Activated CD4-positive, alpha-beta T cell treated with anti-CD3 and anti-CD28 coated beads, Interleukin-2, amount 50 U/mL, for 4 hours (primary cell): ENCODE measurements around the gene ELOA.
"Not testable (repeated sequence)": the region's sequence is repeated elsewhere in the genome, so short reads cannot be mapped to it uniquely, and the experiment has no call there.

Source experiments
- DNase-seq, 2 experiments: peaks; one replicate each; pipeline ENCODE4 v3.0.0-alpha.2; 2020

The ELOA gene

GRCh38 chr1:23788695-23789094 lies 45.4 kb downstream of the ELOA start:
- no peak for DNase-seq

- peak; percentile 78 for DNase-seq
Measured at GRCh38 chr1:23790696-23791515, 47.6 kb downstream of the ELOA start, which contains the start of gene LYPLA2. Gene LYPLA2 (plus strand): TSS chr1:23791145. CDS start chr1:23792683, 1,538 bp downstream.

- DNase-seq: no peak
Measured at GRCh38 chr1:23791516-23792047, 48.3 kb downstream of the ELOA start.

- DNase-seq: no peak
Measured at GRCh38 chr1:23792151-23792945, 49.1 kb downstream of the ELOA start.

GRCh38 chr1:23793018-23793781 lies 49.9 kb downstream of the ELOA start:
- DNase-seq: no peak

- DNase-seq: no peak
Measured at GRCh38 chr1:23793861-23794731, 50.8 kb downstream of the ELOA start.

- DNase-seq: not testable (repeated sequence)
Measured at GRCh38 chr1:23794732-23795182, 51.5 kb downstream of the ELOA start.

GRCh38 chr1:23795676-23796465 lies 52.6 kb downstream of the ELOA start:
- DNase-seq: no peak

- DNase-seq: no peak
Measured at GRCh38 chr1:23796466-23797271, 53.4 kb downstream of the ELOA start.

GRCh38 chr1:23797478-23798448 lies 54.5 kb downstream of the ELOA start:
- no peak for DNase-seq

- no peak for DNase-seq
Measured at GRCh38 chr1:23798662-23799142, 55.4 kb downstream of the ELOA start.

- DNase-seq: no peak
Measured at GRCh38 chr1:23799255-23799569, 55.9 kb downstream of the ELOA start.

GRCh38 chr1:23799570-23800399 lies 56.5 kb downstream of the ELOA start:
- no peak for DNase-seq

- DNase-seq: peak; percentile 98
Measured at GRCh38 chr1:23800400-23801337, 57.4 kb downstream of the ELOA start, which contains the start of gene GALE. Gene GALE (minus strand): TSS chr1:23800754. CDS start chr1:23799007, 1,747 bp downstream.

GRCh38 chr1:23801338-23801748 lies 58.1 kb downstream of the ELOA start:
- no peak for DNase-seq

GRCh38 chr1:23801876-23802275 lies 58.6 kb downstream of the ELOA start:
- DNase-seq: no peak
